ENCODE measurements around the gene PPFIBP2.

The PPFIBP2 gene

DNA sequence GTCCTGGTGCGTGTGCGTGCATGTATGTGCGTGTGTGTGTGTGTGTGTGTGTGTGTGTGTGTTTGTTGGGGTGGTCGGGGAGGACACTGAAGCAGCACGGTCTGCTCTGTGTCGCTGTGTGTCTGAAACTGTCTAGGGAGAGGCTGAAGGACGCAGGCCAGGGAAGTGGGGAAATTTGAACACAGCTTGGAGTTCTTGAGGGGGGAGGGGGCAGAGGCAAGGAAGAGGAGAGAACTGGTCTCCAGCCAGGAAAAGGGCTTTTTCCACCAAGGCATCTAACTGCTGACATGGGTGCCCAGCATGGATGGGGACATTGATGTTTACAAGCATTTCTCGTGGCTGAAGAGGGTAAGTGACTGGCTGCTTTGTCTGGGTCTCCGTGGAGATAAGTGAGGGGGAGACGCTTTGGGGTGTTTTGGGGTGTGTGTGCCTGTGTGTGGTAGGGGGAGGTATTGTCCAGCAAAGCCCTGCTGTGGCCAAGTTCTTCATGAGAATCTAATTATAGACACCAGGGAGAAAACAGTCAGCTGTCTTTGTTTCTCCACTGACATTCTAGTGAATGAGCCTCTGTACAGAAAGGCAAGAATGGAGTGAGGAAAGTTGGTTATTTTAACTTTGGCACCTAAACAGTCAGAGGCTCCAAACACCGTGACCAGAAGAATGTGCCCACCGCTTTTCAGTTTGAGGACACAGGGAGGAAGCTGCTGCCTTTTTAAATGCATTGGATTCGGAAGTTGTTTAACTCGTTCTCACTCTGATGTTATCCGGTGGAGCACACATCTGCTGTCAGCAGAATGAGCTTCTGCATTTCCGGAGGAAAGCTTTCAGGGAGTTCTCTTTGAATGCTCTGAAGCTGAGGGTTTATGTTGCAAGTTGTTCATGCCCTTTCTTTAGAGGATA, 63.7 kb downstream of the PPFIBP2 start:
- peak; percentile 76 for DNase-seq
- H3K9me2 ChIP-seq (replicated peaks; ENCODE audit: insufficient read depth, low read length) = no peaks in the 10 kb centered on the region
- TF ChIP-seq EZH2 (optimal IDR thresholded peaks at IDR 0.05; ENCODE audit: low read depth, low read length) (no peak), EZH2phosphoT487 (IDR thresholded peaks at IDR 0.05; ENCODE audit: low read length) (no peak)
- TF ChIP-seq, protein P1, sequence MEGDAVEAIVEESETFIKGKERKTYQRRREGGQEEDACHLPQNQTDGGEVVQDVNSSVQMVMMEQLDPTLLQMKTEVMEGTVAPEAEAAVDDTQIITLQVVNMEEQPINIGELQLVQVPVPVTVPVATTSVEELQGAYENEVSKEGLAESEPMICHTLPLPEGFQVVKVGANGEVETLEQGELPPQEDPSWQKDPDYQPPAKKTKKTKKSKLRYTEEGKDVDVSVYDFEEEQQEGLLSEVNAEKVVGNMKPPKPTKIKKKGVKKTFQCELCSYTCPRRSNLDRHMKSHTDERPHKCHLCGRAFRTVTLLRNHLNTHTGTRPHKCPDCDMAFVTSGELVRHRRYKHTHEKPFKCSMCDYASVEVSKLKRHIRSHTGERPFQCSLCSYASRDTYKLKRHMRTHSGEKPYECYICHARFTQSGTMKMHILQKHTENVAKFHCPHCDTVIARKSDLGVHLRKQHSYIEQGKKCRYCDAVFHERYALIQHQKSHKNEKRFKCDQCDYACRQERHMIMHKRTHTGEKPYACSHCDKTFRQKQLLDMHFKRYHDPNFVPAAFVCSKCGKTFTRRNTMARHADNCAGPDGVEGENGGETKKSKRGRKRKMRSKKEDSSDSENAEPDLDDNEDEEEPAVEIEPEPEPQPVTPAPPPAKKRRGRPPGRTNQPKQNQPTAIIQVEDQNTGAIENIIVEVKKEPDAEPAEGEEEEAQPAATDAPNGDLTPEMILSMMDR (IDR thresholded peaks at IDR 0.05; ENCODE audit: low read length) = no peak
- no peaks in the 10 kb centered on the region for H4K20me1 ChIP-seq (ENCODE audit: insufficient read depth, low read length)
- H3K27ac ChIP-seq (ENCODE audit: low read length) = peak overlapping the region; percentile 66
- no peaks in the 10 kb centered on the region for H3K27me3 ChIP-seq (replicated peaks; ENCODE audit: insufficient read depth, low read length)
- H3K4me1 ChIP-seq (ENCODE audit: low read length) = peaks cover 29% of the 10 kb centered on the region
- no peaks in the 10 kb centered on the region for H3K36me3 ChIP-seq (replicated peaks; ENCODE audit: insufficient read depth, low read length)
- H3K4me3 ChIP-seq (ENCODE audit: low read length) = peak overlapping the region; percentile 33
- H3K9ac ChIP-seq (ENCODE audit: low read length) = peak overlapping the region; percentile 35; the same call in 1 of the 2 replicates
- no peaks in the 10 kb centered on the region for H3K9me3 ChIP-seq (replicated peaks; ENCODE audit: insufficient read depth, low read length)
- H3K4me2 ChIP-seq (ENCODE audit: low read depth, low read length) = peak overlapping the region; percentile 65
- H2AFZ ChIP-seq (ENCODE audit: low read length) = peak overlapping the region; percentile 17
- 0 out of 2 replicates have a peak, but pooled peaks cover 9% of the 10 kb centered on the region for H3K79me2 ChIP-seq (ENCODE audit: low read length)
- peaks cover 13% of the 10 kb centered on the region for H3F3A ChIP-seq (ENCODE audit: insufficient read depth, low read length)

DNA sequence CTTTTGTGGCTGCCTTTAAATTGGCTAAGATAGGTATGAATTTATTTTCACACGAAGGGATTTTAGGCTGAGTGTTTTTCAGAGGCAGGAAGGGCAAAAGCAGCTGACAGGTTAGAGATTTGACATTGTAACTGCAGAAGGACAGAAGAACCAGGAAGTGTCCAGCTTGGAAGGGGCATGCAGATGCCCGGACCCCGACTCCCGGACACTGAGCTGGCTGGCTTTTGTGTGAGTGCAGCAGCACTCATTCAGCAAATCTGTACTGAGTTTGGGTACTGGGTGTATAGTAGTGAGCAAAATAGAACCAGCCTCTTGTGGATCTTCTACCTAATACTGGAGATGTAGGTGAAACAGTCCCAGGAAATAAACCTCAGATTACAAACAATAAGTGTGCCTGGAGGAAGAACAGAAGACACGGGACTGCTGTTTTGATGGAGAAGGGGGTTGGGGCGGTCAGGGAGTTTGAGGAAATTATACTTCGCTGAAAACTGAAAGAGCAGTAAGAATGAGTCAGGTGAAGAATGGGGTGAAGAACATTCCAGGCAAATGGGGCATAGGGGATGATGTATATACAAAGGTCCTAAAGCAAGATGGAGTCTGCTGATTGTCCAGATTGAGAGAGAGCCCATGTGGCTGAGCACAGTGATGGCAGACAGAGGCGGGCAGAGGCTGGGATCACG, 64.6 kb downstream of the PPFIBP2 start:
- Histone ChIP-seq H3F3A (ENCODE audit: insufficient read depth, low read length) (peaks cover 13% of the 10 kb centered on the region), H3K27me3 (replicated peaks; ENCODE audit: insufficient read depth, low read length) (no peaks in the 10 kb centered on the region), H3K79me2 (ENCODE audit: low read length) (0 out of 2 replicates have a peak, but pooled peaks cover 9% of the 10 kb centered on the region), H3K36me3 (replicated peaks; ENCODE audit: insufficient read depth, low read length) (no peaks in the 10 kb centered on the region), H3K4me1 (ENCODE audit: low read length) (peaks cover 29% of the 10 kb centered on the region), H3K9ac (ENCODE audit: low read length) (peak overlapping the region; percentile 35; the same call in 1 of the 2 replicates), H3K9me3 (replicated peaks; ENCODE audit: insufficient read depth, low read length) (no peaks in the 10 kb centered on the region), H2AFZ (ENCODE audit: low read length) (peak overlapping the region; percentile 17), H4K20me1 (ENCODE audit: insufficient read depth, low read length) (no peaks in the 10 kb centered on the region), H3K4me2 (ENCODE audit: low read depth, low read length) (peak overlapping the region; percentile 65), H3K27ac (ENCODE audit: low read length) (peak overlapping the region; percentile 66), H3K4me3 (ENCODE audit: low read length) (peak overlapping the region; percentile 33), H3K9me2 (replicated peaks; ENCODE audit: insufficient read depth, low read length) (no peaks in the 10 kb centered on the region)
- TF ChIP-seq EZH2 (optimal IDR thresholded peaks at IDR 0.05; ENCODE audit: low read depth, low read length) = no peak
- TF ChIP-seq EZH2phosphoT487 (IDR thresholded peaks at IDR 0.05; ENCODE audit: low read length) = no peak
- TF ChIP-seq, protein P1 (IDR thresholded peaks at IDR 0.05; ENCODE audit: low read length) = no peak
- DNase-seq = no peak

DNA sequence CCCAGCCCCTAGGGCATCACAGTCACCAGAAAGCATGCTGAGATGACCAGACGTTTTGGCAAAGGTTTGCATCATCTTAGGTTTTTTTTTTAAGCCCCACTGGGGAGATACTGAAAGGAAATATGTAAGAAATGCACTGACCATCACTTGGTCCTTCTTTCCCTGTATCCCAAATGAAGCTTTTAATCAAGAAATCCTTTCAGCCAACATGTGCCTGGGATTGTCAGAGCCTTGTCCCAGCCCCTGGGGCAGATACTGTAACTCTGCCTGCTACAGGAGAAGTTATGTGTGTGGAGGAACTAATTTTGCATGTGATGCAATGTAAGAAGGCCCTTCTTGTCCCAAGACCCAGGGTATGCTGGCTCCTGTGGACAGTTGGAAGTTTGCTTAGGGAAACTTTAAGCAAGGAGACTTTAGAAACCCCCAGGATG, 65.6 kb downstream of the PPFIBP2 start:
- Histone ChIP-seq H3K4me1 (ENCODE audit: low read length) (peaks cover 29% of the 10 kb centered on the region), H3K4me2 (ENCODE audit: low read depth, low read length) (peak overlapping the region; percentile 65; the same call in 1 of the 2 replicates), H3K27ac (ENCODE audit: low read length) (no peak overlapping the region)

More for the DNA sequence above, 65.6 kb downstream of the PPFIBP2 start:
- TF ChIP-seq, protein P1 (IDR thresholded peaks at IDR 0.05; ENCODE audit: low read length) = no peak
- no peak for TF ChIP-seq EZH2 (optimal IDR thresholded peaks at IDR 0.05; ENCODE audit: low read depth, low read length)
- Histone ChIP-seq H4K20me1 (ENCODE audit: insufficient read depth, low read length) (no peaks in the 10 kb centered on the region), H3K36me3 (replicated peaks; ENCODE audit: insufficient read depth, low read length) (no peaks in the 10 kb centered on the region), H3K9me2 (replicated peaks; ENCODE audit: insufficient read depth, low read length) (no peaks in the 10 kb centered on the region), H3K27me3 (replicated peaks; ENCODE audit: insufficient read depth, low read length) (no peaks in the 10 kb centered on the region), H3F3A (ENCODE audit: insufficient read depth, low read length) (peaks cover 13% of the 10 kb centered on the region), H2AFZ (ENCODE audit: low read length) (no peak overlapping the region), H3K4me3 (ENCODE audit: low read length) (no peak overlapping the region), H3K9ac (ENCODE audit: low read length) (no peak overlapping the region), H3K9me3 (replicated peaks; ENCODE audit: insufficient read depth, low read length) (no peaks in the 10 kb centered on the region), H3K79me2 (ENCODE audit: low read length) (0 out of 2 replicates have a peak, but pooled peaks cover 9% of the 10 kb centered on the region)
- no peak for DNase-seq
